Uterus (tissue), 4 donors: Measurements from ENCODE around the gene MFAP3. TPM values are rescaled to one million over a fixed set of nuclear protein-coding genes. Genes with fewer than 3 reads are reported as not detected.
A peak's percentile ranks its signal among the peaks of the same experiment; 100 is the strongest.

ENCODE experiments used
- DNase-seq, 2 donors: peaks; one replicate each; pipeline ENCODE4 v3.0.0-alpha.2; 2019 to 2020
- H3K27ac ChIP-seq, 2 donors: fragments of 200-600 bp; sonication (generic); 1 replicate in 1 of 2; 2 replicates in 1 of 2; pipeline ENCODE4 v1.5.1; 2016 to 2018
- H3K27me3 ChIP-seq, 2 donors: fragments of 200-600 bp; sonication (generic); one replicate each; pipeline ENCODE4 v1.5.1; 2018 to 2019; ENCODE audit warnings: control low read depth in 1 of 2
- H3K36me3 ChIP-seq, 2 donors: fragments of 200-600 bp; sonication (generic); one replicate each; pipeline ENCODE4 v1.5.1; 2019; ENCODE audit warnings: control low read depth in 1 of 2
- H3K4me1 ChIP-seq, 2 donors: fragments of 200-600 bp; sonication (generic); one replicate each; pipeline ENCODE4 v1.5.1; 2018 to 2019; ENCODE audit warnings: control low read depth in 1 of 2
- H3K4me3 ChIP-seq, 2 donors: fragments of 200-600 bp; sonication (generic); 1 replicate in 1 of 2; 2 replicates in 1 of 2; pipeline ENCODE4 v1.5.1; 2018 to 2019; ENCODE audit warnings: mild to moderate bottlenecking in 1 of 2
- H3K9me3 ChIP-seq, 2 donors: fragments of 200-600 bp; sonication (generic); one replicate each; pipeline ENCODE4 v1.5.1; 2019; ENCODE audit warnings: control low read depth in 1 of 2
- CTCF ChIP-seq, 4 experiments: fragments of 200-600 bp in 2 of 4; fragments of 450-650 bp in 2 of 4; sonication (generic) in 2 of 4; IDR thresholded peaks; one replicate each; pipeline ENCODE4 v1.5.1; 2016 to 2019; ENCODE audit warnings: antibody characterized with exemption in 4 of 4, mild to moderate bottlenecking in 2 of 4, moderate library complexity in 1 of 4
- POLR2A ChIP-seq, 2 donors: fragments of 450-650 bp; IDR thresholded peaks; one replicate each; pipeline ENCODE4 v1.6.1; 2016; ENCODE audit warnings: antibody characterized with exemption in 2 of 2, mild to moderate bottlenecking in 1 of 2, moderate library complexity in 1 of 2
- intact Hi-C: fragments of 100-400 bp; cut with DNase I; formaldehyde crosslinking; loops from one replicate; pipeline ENCODE4 v1.15.1; 2023; ENCODE audit warnings: low total_unique reads
- total RNA-seq, 4 donors: library from RNA; depleted of rRNA in 3 of 4; stranded (reverse); fragments of >200 nt in 3 of 4; gene quantifications; one replicate each; pipeline versions ENCODE4 v1.1.0 to v1.2.4, GENCODE V29; 2014 to 2023
- donor health status: DM: yes; HTN: yes; CAD: no.

MFAP3 gene
- total RNA-seq, 4 donors from 2014 or later: 39.0 to 152 (median 63.3) TPM

- no peaks in the 10 kb centered on the region for H3K27me3 ChIP-seq
- H3K27ac ChIP-seq: peak overlapping the region; percentile 80 to 83
- TF ChIP-seq POLR2A (IDR thresholded peaks at IDR 0.05) (no peak), CTCF (IDR thresholded peaks at IDR 0.05) (no peak)
- intact Hi-C loops: no loop called here
- H3K4me3 ChIP-seq: peak overlapping the region; percentile 69 to 91
- H3K36me3 ChIP-seq: no peaks in the 10 kb centered on the region
- DNase-seq: peak; percentile 16 to 21
- no peaks in the 10 kb centered on the region for H3K9me3 ChIP-seq
- H3K4me1 ChIP-seq: peaks cover 0 to 9% of the 10 kb centered on the region in 2 donors
Measured at GRCh38 chr5:154038261-154038706, 483 bp upstream of the MFAP3 start.

GRCh38 chr5:154039458-154039829 lies 677 bp downstream of the MFAP3 start:
- H3K27ac ChIP-seq: peak overlapping the region; percentile 80 to 83

GRCh38 chr5:154042766-154043165 lies 4.0 kb downstream of the MFAP3 start:
- no peaks in the 10 kb centered on the region for H3K27me3 ChIP-seq
- DNase-seq: no peak
- H3K27ac ChIP-seq: peak overlapping the region; percentile 12 to 20
- intact Hi-C loops: no loop called here
- no peaks in the 10 kb centered on the region for H3K36me3 ChIP-seq
- H3K4me1 ChIP-seq: peaks cover 0 to 9% of the 10 kb centered on the region in 2 donors
- H3K4me3 ChIP-seq: no peak overlapping the region
- no peak for TF ChIP-seq POLR2A (IDR thresholded peaks at IDR 0.05)
- TF ChIP-seq CTCF (IDR thresholded peaks at IDR 0.05): no peak
- H3K9me3 ChIP-seq: no peaks in the 10 kb centered on the region

More at GRCh38 chr5:154039458-154039829, 677 bp downstream of the MFAP3 start:
- no peak for TF ChIP-seq CTCF (IDR thresholded peaks at IDR 0.05)
- no peak for TF ChIP-seq POLR2A (IDR thresholded peaks at IDR 0.05)
- Histone ChIP-seq H3K9me3 (no peaks in the 10 kb centered on the region), H3K4me3 (peak overlapping the region; percentile 69 to 91), H3K27me3 (no peaks in the 10 kb centered on the region), H3K36me3 (no peaks in the 10 kb centered on the region), H3K4me1 (peaks cover 0 to 9% of the 10 kb centered on the region in 2 donors)
- intact Hi-C loops: no loop called here
- no peak for DNase-seq

- Histone ChIP-seq H3K27ac (no peak overlapping the region), H3K9me3 (no peaks in the 10 kb centered on the region), H3K36me3 (no peaks in the 10 kb centered on the region), H3K4me1 (peaks cover 0 to 9% of the 10 kb centered on the region in 2 donors), H3K27me3 (no peaks in the 10 kb centered on the region), H3K4me3 (no peak overlapping the region)
- TF ChIP-seq CTCF (IDR thresholded peaks at IDR 0.05): no peak
- TF ChIP-seq POLR2A (IDR thresholded peaks at IDR 0.05): no peak
- intact Hi-C loops: no loop called here
- no peak for DNase-seq
Measured at GRCh38 chr5:154044099-154044498, 5.3 kb downstream of the MFAP3 start.

GRCh38 chr5:154044581-154044980 lies 5.8 kb downstream of the MFAP3 start:
- H3K36me3 ChIP-seq: no peaks in the 10 kb centered on the region

More at GRCh38 chr5:154044581-154044980, 5.8 kb downstream of the MFAP3 start:
- H3K4me3 ChIP-seq: no peak overlapping the region
- DNase-seq: no peak
- TF ChIP-seq POLR2A (IDR thresholded peaks at IDR 0.05) (no peak), CTCF (IDR thresholded peaks at IDR 0.05) (no peak)
- no peaks in the 10 kb centered on the region for H3K27me3 ChIP-seq
- no peak overlapping the region for H3K27ac ChIP-seq
- H3K4me1 ChIP-seq: peaks cover 0 to 9% of the 10 kb centered on the region in 2 donors
- intact Hi-C loops: no loop called here
- H3K9me3 ChIP-seq: no peaks in the 10 kb centered on the region
